Measurements from ENCODE around the gene DENND2C. TPM values are rescaled to one million over a fixed set of nuclear protein-coding genes. Genes with fewer than 3 reads are reported as not detected.

Gene DENND2C
- total and polyA plus RNA-seq, 12 donors: 1.3 to 5.2 (median 3.3) TPM

GRCh38 chr1:114627107-114627506 lies 42.7 kb downstream of the DENND2C start:
- Histone ChIP-seq H3K27me3 (no peaks in the 10 kb centered on the region), H3K36me3 (peaks cover 0 to 21% (median under 1%) of the 10 kb centered on the region in 9 donors), H3K9me3 (peaks cover 0 to 6% (median 0%) of the 10 kb centered on the region in 11 donors), H3K27ac (no peak overlapping the region), H3K4me1 (no peaks in the 10 kb centered on the region), H3K4me3 (no peak overlapping the region)
- 35 to 39% methylated on average over 2 of the region's 2 CpGs for WGBS, 2 donors
- no peak for DNase-seq
- no peak for TF ChIP-seq CTCF (IDR thresholded peaks at IDR 0.05)
- ATAC-seq: no peak
- intact Hi-C loops (cut with DNase I): no loop called here

- Histone ChIP-seq H3K4me3 (no peak overlapping the region), H3K9me3 (no peaks in the 10 kb centered on the region), H3K27ac (no peak overlapping the region), H3K27me3 (no peaks in the 10 kb centered on the region), H3K4me1 (no peaks in the 10 kb centered on the region), H3K36me3 (peaks cover 0 to 44% (median 8%) of the 10 kb centered on the region in 9 donors)
- ATAC-seq (no peak), DNase-seq (no peak)
- WGBS, 2 donors: 95 to 98% methylated on average over 5 of the region's 5 CpGs
- TF ChIP-seq CTCF (IDR thresholded peaks at IDR 0.05): no peak
- intact Hi-C loops (cut with DNase I): no loop called here
Measured at GRCh38 chr1:114623364-114623763, 46.5 kb downstream of the DENND2C start.

GRCh38 chr1:114620419-114620818 lies 49.4 kb downstream of the DENND2C start:
- peaks cover 0 to 71% (median 8%) of the 10 kb centered on the region in 9 donors for H3K36me3 ChIP-seq
- WGBS, 2 donors: 92 to 98% methylated on average over 2 of the region's 2 CpGs

GRCh38 chr1:114618606-114619005 lies 51.2 kb downstream of the DENND2C start:
- Histone ChIP-seq H3K36me3 (peaks cover 0 to 86% (median 8%) of the 10 kb centered on the region in 9 donors), H3K4me1 (no peaks in the 10 kb centered on the region), H3K4me3 (no peak overlapping the region), H3K9me3 (no peaks in the 10 kb centered on the region), H3K27ac (no peak overlapping the region), H3K27me3 (no peaks in the 10 kb centered on the region)
- no peak for TF ChIP-seq CTCF (IDR thresholded peaks at IDR 0.05)
- DNase-seq: no peak
- intact Hi-C loops (cut with DNase I): no loop called here
- no peak for ATAC-seq

More at GRCh38 chr1:114620419-114620818, 49.4 kb downstream of the DENND2C start:
- Histone ChIP-seq H3K4me1 (no peaks in the 10 kb centered on the region), H3K4me3 (no peak overlapping the region), H3K27me3 (no peaks in the 10 kb centered on the region), H3K9me3 (no peaks in the 10 kb centered on the region), H3K27ac (no peak overlapping the region)
- DNase-seq (no peak), ATAC-seq (no peak)
- intact Hi-C loops (cut with DNase I): no loop called here
- no peak for TF ChIP-seq CTCF (IDR thresholded peaks at IDR 0.05)

Measured in heart right ventricle (tissue), 16 donors.